ENCODE results near the gene KRTAP5-11. TPM values are rescaled to one million over a fixed set of nuclear protein-coding genes. Genes with fewer than 3 reads are reported as not detected.
"Not testable (repeated sequence)": the region's sequence is repeated elsewhere in the genome, so short reads cannot be mapped to it uniquely, and the experiment has no call there.

The KRTAP5-11 gene
- total RNA-seq, 1 experiment from 2014 or later = not detected

GRCh38 chr11:71608272-71608671 is 25.6 kb upstream of the KRTAP5-11 start:
- DNase-seq (ENCODE audit: low read depth, low spot score); H3K4me3 ChIP-seq (replicated peaks in 1 of 2; ENCODE audit: low read depth in 1 of 2, low read length in 2 of 2); H3K27me3 ChIP-seq (ENCODE audit: insufficient read depth, low read length); H3K9ac ChIP-seq (ENCODE audit: low read length); H3K79me2 ChIP-seq (ENCODE audit: insufficient read depth, low read length); H3K4me2 ChIP-seq (ENCODE audit: low read length); H3K36me3 ChIP-seq (ENCODE audit: control insufficient read depth in 1 of 2, insufficient read depth in 2 of 2, low read length in 2 of 2); H2AFZ ChIP-seq (ENCODE audit: low read depth, low read length, poor library complexity, severe bottlenecking); H3K9me2 ChIP-seq (ENCODE audit: insufficient read depth); H3K27ac ChIP-seq (ENCODE audit: low read depth, low read length); ATAC-seq; H3K4me1 ChIP-seq (ENCODE audit: control insufficient read depth in 1 of 2, insufficient read depth in 2 of 2, low read length in 2 of 2); BruUV-seq (replicated peaks); RAD21 ChIA-PET (ENCODE audit: low non-redundant PET in 1 of 2, low total read pairs in 2 of 2, uncharacterized antibody in 2 of 2, unreplicated experiment in 2 of 2); H4K20me1 ChIP-seq (ENCODE audit: insufficient read depth); POLR2A ChIA-PET; H3K9me3 ChIP-seq (ENCODE audit: control insufficient read depth in 1 of 2, insufficient read depth in 1 of 2, low read depth in 1 of 2, low read length in 2 of 2); CTCF ChIA-PET: not testable (repeated sequence)
- intact Hi-C loops (cut with micrococcal nuclease) = loop anchor here (10.0 kb wide), 1 partner anchor 127 kb away; no protein-coding TSS in a partner anchor

- H3K9me2 ChIP-seq (ENCODE audit: insufficient read depth); H4K20me1 ChIP-seq (ENCODE audit: insufficient read depth); H3K4me1 ChIP-seq (ENCODE audit: control insufficient read depth in 1 of 2, insufficient read depth in 2 of 2, low read length in 2 of 2); H3K36me3 ChIP-seq (ENCODE audit: control insufficient read depth in 1 of 2, insufficient read depth in 2 of 2, low read length in 2 of 2); BruUV-seq (replicated peaks); H3K27ac ChIP-seq (ENCODE audit: low read depth, low read length); H3K27me3 ChIP-seq (ENCODE audit: insufficient read depth, low read length); POLR2A ChIA-PET; H3K79me2 ChIP-seq (ENCODE audit: insufficient read depth, low read length); ATAC-seq; H3K9me3 ChIP-seq (ENCODE audit: control insufficient read depth in 1 of 2, insufficient read depth in 1 of 2, low read depth in 1 of 2, low read length in 2 of 2); H2AFZ ChIP-seq (ENCODE audit: low read depth, low read length, poor library complexity, severe bottlenecking); CTCF ChIA-PET; RAD21 ChIA-PET (ENCODE audit: low non-redundant PET in 1 of 2, low total read pairs in 2 of 2, uncharacterized antibody in 2 of 2, unreplicated experiment in 2 of 2); H3K4me3 ChIP-seq (replicated peaks in 1 of 2; ENCODE audit: low read depth in 1 of 2, low read length in 2 of 2); H3K9ac ChIP-seq (ENCODE audit: low read length); DNase-seq (ENCODE audit: low read depth, low spot score); H3K4me2 ChIP-seq (ENCODE audit: low read length): not testable (repeated sequence)
- intact Hi-C loops (cut with micrococcal nuclease) = loop anchor here (10.0 kb wide), 1 partner anchor 127 kb away; no protein-coding TSS in a partner anchor
Measured at GRCh38 chr11:71607520-71608216, 25.0 kb upstream of the KRTAP5-11 start.

GRCh38 chr11:71606853-71607519 is 24.3 kb upstream of the KRTAP5-11 start:
- H3K27ac ChIP-seq (ENCODE audit: low read depth, low read length); CTCF ChIA-PET; POLR2A ChIA-PET; H3K27me3 ChIP-seq (ENCODE audit: insufficient read depth, low read length); H4K20me1 ChIP-seq (ENCODE audit: insufficient read depth); H3K9me3 ChIP-seq (ENCODE audit: control insufficient read depth in 1 of 2, insufficient read depth in 1 of 2, low read depth in 1 of 2, low read length in 2 of 2); DNase-seq (ENCODE audit: low read depth, low spot score); BruUV-seq (replicated peaks); H3K36me3 ChIP-seq (ENCODE audit: control insufficient read depth in 1 of 2, insufficient read depth in 2 of 2, low read length in 2 of 2); H3K4me2 ChIP-seq (ENCODE audit: low read length); H3K79me2 ChIP-seq (ENCODE audit: insufficient read depth, low read length); H3K4me1 ChIP-seq (ENCODE audit: control insufficient read depth in 1 of 2, insufficient read depth in 2 of 2, low read length in 2 of 2); H2AFZ ChIP-seq (ENCODE audit: low read depth, low read length, poor library complexity, severe bottlenecking); H3K9me2 ChIP-seq (ENCODE audit: insufficient read depth); RAD21 ChIA-PET (ENCODE audit: low non-redundant PET in 1 of 2, low total read pairs in 2 of 2, uncharacterized antibody in 2 of 2, unreplicated experiment in 2 of 2); H3K4me3 ChIP-seq (replicated peaks in 1 of 2; ENCODE audit: low read depth in 1 of 2, low read length in 2 of 2); ATAC-seq; H3K9ac ChIP-seq (ENCODE audit: low read length): not testable (repeated sequence)
- intact Hi-C loops (cut with micrococcal nuclease) = loop anchor here (10.0 kb wide), 1 partner anchor 128 kb away; no protein-coding TSS in a partner anchor

Data from HCT116 (cell line).